GM21619 (cell line): ENCODE results near the gene FTSJ3.

Experiments used
- ATAC-seq: cut with Tn5 transposase; IDR thresholded peaks from one replicate; pipeline ENCODE4 v1.9.1; 2021; ENCODE audit not compliant: unreplicated experiment

The FTSJ3 gene

GRCh38 chr17:63792055-63792729 is 35.3 kb downstream of the FTSJ3 start:
- ATAC-seq = no peak

DNA sequence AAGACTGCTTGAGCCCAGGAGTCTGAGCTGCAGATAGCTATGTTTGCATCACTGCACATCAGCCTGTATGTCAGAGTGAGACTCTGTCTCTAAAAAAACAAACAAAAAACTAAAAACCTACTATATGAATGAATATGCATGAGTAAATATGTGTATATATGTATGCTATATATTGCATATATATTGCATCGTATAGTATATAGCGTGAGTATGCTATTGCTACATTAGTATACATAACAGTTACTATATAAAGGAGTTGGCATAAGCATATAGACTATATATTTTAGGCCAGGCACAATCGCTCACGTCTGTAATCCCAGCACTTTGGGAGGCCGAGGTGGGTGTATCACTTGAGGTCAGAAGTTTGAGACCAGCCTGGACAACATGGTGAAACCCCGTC is 37.4 kb downstream of the FTSJ3 start:
- ATAC-seq = no peak

GRCh38 chr17:63786971-63787711 is 40.3 kb downstream of the FTSJ3 start:
- ATAC-seq = no peak

DNA sequence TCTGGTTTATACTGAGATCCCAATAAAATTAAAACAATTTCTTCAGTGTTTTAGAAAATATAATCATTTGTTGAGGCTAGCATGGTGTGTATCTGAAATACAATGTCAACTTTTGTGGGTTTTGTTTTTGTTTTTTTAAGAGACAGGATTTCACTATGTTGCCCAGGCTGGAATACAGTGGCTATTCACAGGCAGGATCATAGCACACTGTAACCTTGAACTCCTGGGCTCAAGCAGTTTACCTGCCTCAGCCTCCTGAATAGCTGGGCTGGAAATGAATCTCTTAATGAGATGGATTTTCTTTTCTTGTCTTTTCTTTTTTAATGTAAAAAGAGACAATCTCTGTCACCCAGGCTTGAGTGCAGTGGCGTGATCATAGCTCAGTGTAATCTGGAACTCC is 41.3 kb downstream of the FTSJ3 start:
- ATAC-seq = no peak

GRCh38 chr17:63785556-63785955 is 41.9 kb downstream of the FTSJ3 start:
- ATAC-seq = no peak

GRCh38 chr17:63783522-63783921 is 43.9 kb downstream of the FTSJ3 start:
- no peak for ATAC-seq

GRCh38 chr17:63780928-63781327 is 46.5 kb downstream of the FTSJ3 start:
- no peak for ATAC-seq

DNA sequence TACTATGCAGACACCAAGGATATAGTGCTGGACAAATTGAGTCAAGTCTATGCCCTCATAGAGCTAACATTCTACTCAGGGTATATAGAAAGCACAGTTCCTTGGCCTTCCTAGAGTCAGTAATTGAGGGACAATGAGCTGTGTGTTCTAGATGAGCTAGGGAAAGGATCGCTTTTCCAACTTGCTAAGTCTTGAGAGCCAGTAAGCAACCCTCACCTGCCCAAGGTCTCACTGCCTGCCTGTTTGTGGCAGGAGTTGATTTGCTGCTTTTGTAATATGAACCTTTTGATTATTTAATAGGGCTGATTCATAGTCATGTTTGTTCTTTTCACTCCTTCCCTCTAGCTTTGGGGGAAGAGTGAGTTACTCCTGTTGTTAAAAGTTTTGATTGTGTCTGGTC is 47.0 kb downstream of the FTSJ3 start:
- ATAC-seq = no peak

GRCh38 chr17:63775420-63775819 is 52.0 kb downstream of the FTSJ3 start:
- ATAC-seq = no peak

DNA sequence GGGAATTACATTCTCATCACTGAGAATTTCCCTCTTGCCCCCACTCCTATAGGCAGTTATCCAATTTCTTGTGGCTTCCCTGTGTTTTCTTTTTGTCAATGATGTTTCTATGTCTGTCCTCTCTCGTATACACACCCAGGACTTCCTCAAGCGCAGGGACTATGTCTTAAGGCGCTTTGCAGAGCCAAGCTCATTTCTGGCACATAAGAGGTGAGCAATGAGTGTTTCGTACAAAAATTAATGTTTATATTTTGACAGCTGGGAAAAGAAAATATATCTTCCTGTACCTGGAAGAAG is 52.5 kb downstream of the FTSJ3 start:
- no peak for ATAC-seq

GRCh38 chr17:63774141-63774968 is 53.1 kb downstream of the FTSJ3 start, which contains the start of gene DDX42:
TSS of gene DDX42 (plus strand) at chr17:63774170. CDS start at chr17:63787050, 12,880 bp downstream.
- ATAC-seq = peak; percentile 1

DNA sequence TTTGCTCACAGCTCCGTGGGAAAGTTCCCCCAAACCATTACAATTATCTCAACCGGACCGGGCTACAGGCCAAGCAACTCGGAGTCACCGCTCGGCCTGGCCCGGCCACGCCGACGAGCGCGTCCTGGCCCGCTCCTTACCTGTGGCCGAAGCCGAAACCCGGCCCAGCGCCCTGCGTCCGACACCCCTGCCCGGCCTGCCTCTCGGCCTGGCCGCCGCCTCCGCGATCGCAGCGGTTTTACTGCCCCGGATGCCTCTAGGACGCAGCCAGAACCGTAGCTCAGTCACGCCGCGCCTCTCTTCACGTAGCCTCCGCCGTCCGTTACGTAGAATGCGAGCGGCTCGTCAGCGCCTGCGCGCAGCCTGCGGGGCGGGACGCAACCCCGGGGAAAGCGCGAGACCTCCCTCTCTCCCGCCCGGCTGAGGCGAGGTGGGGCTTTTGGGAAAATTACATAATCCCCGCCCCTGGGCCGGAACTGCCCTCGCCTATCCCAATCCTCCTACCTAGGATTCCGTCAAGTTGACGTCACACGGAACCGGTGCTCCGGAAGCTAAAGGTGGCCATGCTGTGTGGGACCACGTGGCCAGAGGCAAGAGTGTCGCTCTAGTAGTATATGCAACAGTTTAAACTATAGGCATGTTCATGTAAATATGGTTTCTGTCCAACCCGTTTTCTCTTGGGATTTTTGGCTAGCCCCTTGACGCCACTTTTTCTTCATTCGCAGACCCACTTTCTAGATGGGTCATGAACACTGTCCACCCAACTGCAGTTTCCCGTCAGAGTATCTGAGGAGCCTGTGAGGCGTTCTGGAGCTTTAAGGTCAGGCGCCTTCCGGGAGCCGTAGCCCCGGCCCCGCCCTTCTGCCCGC is 54.0 kb downstream of the FTSJ3 start, which contains the start of gene CCDC47:
Gene CCDC47, minus strand, starts transcription at position 326 of the 869 bp plus-strand sequence. CDS start 7,422 bp downstream, outside the sequence.
- peak; percentile 86 for ATAC-seq

- no peak for ATAC-seq
Measured at GRCh38 chr17:63772801-63773271, 54.6 kb downstream of the FTSJ3 start.
